Measurements from ENCODE around the gene SEC14L1. TPM values are rescaled to one million over a fixed set of nuclear protein-coding genes. Genes with fewer than 3 reads are reported as not detected.

Gene SEC14L1
- total and polyA plus RNA-seq, 2 of the 8 experiments (the other 6 are each of a cell fraction or from before 2014, with no cell fraction given): 27.2 to 74.4 TPM

GRCh38 chr17:77145612-77146245 is 5.0 kb downstream of the SEC14L1 start:
- Histone ChIP-seq H2BK120ac (replicated peaks; ENCODE audit: low read depth, low read length) (no peak overlapping the region), H4K5ac (ENCODE audit: insufficient read length, low read depth, low read length) (no peak overlapping the region), H3K4ac (replicated peaks; ENCODE audit: insufficient read length, low read depth, low read length) (no peak overlapping the region), H3K56ac (replicated peaks; ENCODE audit: insufficient read length, low read depth, low read length) (no peak overlapping the region), H3K27me3 (replicated peaks in 1 of 4; ENCODE audit: control insufficient read depth in 3 of 4, extremely low read depth in 1 of 4, insufficient read depth in 3 of 4, low read length in 3 of 4) (no peaks in the 10 kb centered on the region), H3K79me1 (ENCODE audit: low read depth, low read length) (peaks cover 2% of the 10 kb centered on the region), H4K20me1 (replicated peaks in 1 of 2; ENCODE audit: control insufficient read depth in 1 of 2, insufficient read depth in 2 of 2, low read length in 2 of 2) (peaks cover 0 to 12% of the 10 kb centered on the region in 2 experiments), H3K27ac (ENCODE audit: low read depth, low read length) (no peak overlapping the region), H3K18ac (ENCODE audit: extremely low read depth, low read length) (no peak overlapping the region), H3K4me2 (ENCODE audit: insufficient read depth in 1 of 2, low read depth in 2 of 2, low read length in 2 of 2) (no peak overlapping the region), H3K4me3 (ENCODE audit: extremely low read depth in 1 of 4, insufficient read depth in 2 of 4, low read depth in 3 of 4, low read length in 4 of 4) (no peak overlapping the region), H3K4me1 (replicated peaks in 1 of 4; ENCODE audit: control insufficient read depth in 3 of 4, insufficient read depth in 4 of 4, low read length in 3 of 4) (peaks cover 6 to 19% (median 11%) of the 10 kb centered on the region in 4 experiments), H2BK20ac (ENCODE audit: low read length) (no peak overlapping the region; the same call in 1 of the 2 replicates), H4K8ac (ENCODE audit: extremely low read depth, insufficient read depth, low read length) (no peak overlapping the region), H3K23me2 (ENCODE audit: low read depth, low read length) (no peaks in the 10 kb centered on the region; the same call in 1 of the 2 replicates), H3K9me3 (ENCODE audit: insufficient read depth in 2 of 2, low read depth in 1 of 2, low read length in 1 of 2) (no peaks in the 10 kb centered on the region), H2BK12ac (ENCODE audit: low read depth, low read length) (no peak overlapping the region; the same call in 1 of the 2 replicates), H3K9ac (replicated peaks in 1 of 4; ENCODE audit: extremely low read depth in 1 of 4, low read depth in 3 of 4, low read length in 3 of 4) (peak overlapping the region in 1 of 4 experiments; percentile 19; a peak in 1 of 7 replicates), H3K23ac (ENCODE audit: insufficient read length) (no peak overlapping the region), H3K36me3 (ENCODE audit: control insufficient read depth in 2 of 4, insufficient read depth in 4 of 4, low read length in 3 of 4) (peaks cover 2 to 26% (median 4%) of the 10 kb centered on the region in 4 experiments; a peak in 6 of 8 replicates), H2AK5ac (ENCODE audit: low read depth, low read length) (no peak overlapping the region), H2BK5ac (ENCODE audit: low read depth, low read length) (peak overlapping the region; percentile 18; the same call in 1 of the 2 replicates), H2BK15ac (ENCODE audit: low read length) (0 out of 2 replicates have a peak overlapping the region, but pooled peaks have one; percentile 12), H4K91ac (replicated peaks; ENCODE audit: insufficient read length, low read length) (no peak overlapping the region), H3K14ac (ENCODE audit: insufficient read length) (no peak overlapping the region), H3K79me2 (ENCODE audit: control insufficient read depth in 1 of 2, insufficient read depth in 2 of 2, low read length in 2 of 2) (peaks cover 0 to 25% of the 10 kb centered on the region in 2 experiments; a peak in 1 of 4 replicates), H2AFZ (ENCODE audit: low read length) (no peak overlapping the region)
- WGBS, 2 experiments (ENCODE audit: extremely low coverage in 1 of 2, insufficient coverage in 1 of 2, insufficient read length in 1 of 2, insufficient replicate concordance in 2 of 2, low coverage in 1 of 2, low lambda C conversion rate in 2 of 2, missing lambda C conversion rate in 1 of 2): 87% methylated on average over 8 of the region's 8 CpGs; no CpG with 5 or more reads in 1 of the 2 experiments
- CTCF ChIA-PET (ENCODE audit: partially characterized antibody): interaction anchor here (1.1 to 3.0 kb wide), 9 partner anchors 13 to 134 kb away, joined by 3 to 15 read pairs (median 4); no protein-coding TSS in a partner anchor
- DNase-seq (ENCODE audit: low read depth in 1 of 2, low spot score in 2 of 2): no peak
- FAIRE-seq: no peak
- POLR2A ChIA-PET (ENCODE audit: partially characterized antibody): interaction anchor here (1.4 kb wide), 1 partner anchor 21 kb away, joined by 4 read pairs; no protein-coding TSS in a partner anchor
- peak in 1 of 2 experiments; percentile 20; a peak in 1 of 4 replicates for TF ChIP-seq RAD21 (IDR thresholded peaks at IDR 0.05 in 1 of 2, conservative IDR thresholded peaks at IDR 0.05 in 1 of 2; ENCODE audit: low read depth in 2 of 2, low read length in 2 of 2)
- TF ChIP-seq POLR2AphosphoS5 (IDR thresholded peaks at IDR 0.05; ENCODE audit: low read depth, low read length): no peak
- TF ChIP-seq E2F6 (IDR thresholded peaks at IDR 0.05): 0 out of 2 replicates have a peak, but pooled peaks have one; percentile 56
- no peak for TF ChIP-seq KDM4A (IDR thresholded peaks at IDR 0.05; ENCODE audit: low read depth, low read length, severe bottlenecking)
- no peak for TF ChIP-seq JUND (IDR thresholded peaks at IDR 0.05; ENCODE audit: low read length)
- no peak for TF ChIP-seq JUN (IDR thresholded peaks at IDR 0.05; ENCODE audit: low read depth, low read length)
- TF ChIP-seq CHD2 (IDR thresholded peaks at IDR 0.05; ENCODE audit: low read length): no peak
- TF ChIP-seq CTCF (IDR thresholded peaks at IDR 0.05; ENCODE audit: control extremely low read depth in 1 of 3, insufficient read depth in 1 of 3, low read depth in 1 of 3, low read length in 3 of 3): peak in 1 of 3 experiments; percentile 17; a peak in 1 of 4 replicates
